Measurements from ENCODE around the gene ELOA.
A peak's percentile ranks its signal among the peaks of the same experiment; 100 is the strongest.
"Not testable (repeated sequence)": the region's sequence is repeated elsewhere in the genome, so short reads cannot be mapped to it uniquely, and the experiment has no call there.

The ELOA gene

DNA sequence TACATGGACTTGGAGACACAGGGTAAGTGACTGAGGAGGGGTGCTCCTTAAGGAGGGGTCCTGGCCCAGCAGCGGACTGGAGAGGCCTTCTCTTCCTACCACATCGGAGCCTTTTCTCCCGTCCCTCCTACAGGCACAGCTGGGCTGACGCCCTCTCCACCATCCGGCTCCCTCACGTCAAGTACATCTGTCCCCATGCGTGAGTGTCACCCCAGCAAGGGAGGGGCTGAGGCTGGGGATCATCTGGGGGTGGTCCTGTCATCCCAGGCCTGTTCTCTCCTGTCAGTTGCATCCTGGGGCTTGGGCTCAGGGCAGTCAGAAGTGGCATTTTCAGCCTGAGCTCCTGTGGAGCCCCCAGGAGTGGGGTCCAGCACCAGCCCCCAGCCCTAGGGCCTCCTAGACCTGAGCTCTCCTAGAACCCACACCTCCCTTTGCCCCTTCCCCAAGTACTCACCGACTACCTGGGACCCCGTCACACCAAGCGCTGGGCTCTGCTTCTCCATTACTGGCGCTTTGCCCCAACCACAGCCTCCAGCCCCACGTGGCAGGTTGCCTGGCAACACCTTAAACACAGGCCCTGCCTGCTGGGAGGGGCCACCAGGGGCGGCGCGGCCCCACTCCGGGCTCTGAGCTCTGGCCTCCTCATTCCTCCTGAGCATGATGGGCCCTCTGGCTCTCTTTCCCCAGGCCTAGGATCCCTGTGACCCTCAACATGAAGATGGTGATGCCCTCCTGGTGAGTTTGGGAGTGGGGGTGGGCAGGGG lies 49.9 kb downstream of the ELOA start:
- no peak for DNase-seq (ENCODE audit: low read depth)
- H3K4me3 ChIP-seq (ENCODE audit: low read depth, low read length): peak overlapping the region; percentile 85
- TF ChIP-seq, protein P1, sequence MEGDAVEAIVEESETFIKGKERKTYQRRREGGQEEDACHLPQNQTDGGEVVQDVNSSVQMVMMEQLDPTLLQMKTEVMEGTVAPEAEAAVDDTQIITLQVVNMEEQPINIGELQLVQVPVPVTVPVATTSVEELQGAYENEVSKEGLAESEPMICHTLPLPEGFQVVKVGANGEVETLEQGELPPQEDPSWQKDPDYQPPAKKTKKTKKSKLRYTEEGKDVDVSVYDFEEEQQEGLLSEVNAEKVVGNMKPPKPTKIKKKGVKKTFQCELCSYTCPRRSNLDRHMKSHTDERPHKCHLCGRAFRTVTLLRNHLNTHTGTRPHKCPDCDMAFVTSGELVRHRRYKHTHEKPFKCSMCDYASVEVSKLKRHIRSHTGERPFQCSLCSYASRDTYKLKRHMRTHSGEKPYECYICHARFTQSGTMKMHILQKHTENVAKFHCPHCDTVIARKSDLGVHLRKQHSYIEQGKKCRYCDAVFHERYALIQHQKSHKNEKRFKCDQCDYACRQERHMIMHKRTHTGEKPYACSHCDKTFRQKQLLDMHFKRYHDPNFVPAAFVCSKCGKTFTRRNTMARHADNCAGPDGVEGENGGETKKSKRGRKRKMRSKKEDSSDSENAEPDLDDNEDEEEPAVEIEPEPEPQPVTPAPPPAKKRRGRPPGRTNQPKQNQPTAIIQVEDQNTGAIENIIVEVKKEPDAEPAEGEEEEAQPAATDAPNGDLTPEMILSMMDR (IDR thresholded peaks at IDR 0.05; ENCODE audit: control insufficient read depth, extremely low read depth, insufficient read depth): no peak

DNA sequence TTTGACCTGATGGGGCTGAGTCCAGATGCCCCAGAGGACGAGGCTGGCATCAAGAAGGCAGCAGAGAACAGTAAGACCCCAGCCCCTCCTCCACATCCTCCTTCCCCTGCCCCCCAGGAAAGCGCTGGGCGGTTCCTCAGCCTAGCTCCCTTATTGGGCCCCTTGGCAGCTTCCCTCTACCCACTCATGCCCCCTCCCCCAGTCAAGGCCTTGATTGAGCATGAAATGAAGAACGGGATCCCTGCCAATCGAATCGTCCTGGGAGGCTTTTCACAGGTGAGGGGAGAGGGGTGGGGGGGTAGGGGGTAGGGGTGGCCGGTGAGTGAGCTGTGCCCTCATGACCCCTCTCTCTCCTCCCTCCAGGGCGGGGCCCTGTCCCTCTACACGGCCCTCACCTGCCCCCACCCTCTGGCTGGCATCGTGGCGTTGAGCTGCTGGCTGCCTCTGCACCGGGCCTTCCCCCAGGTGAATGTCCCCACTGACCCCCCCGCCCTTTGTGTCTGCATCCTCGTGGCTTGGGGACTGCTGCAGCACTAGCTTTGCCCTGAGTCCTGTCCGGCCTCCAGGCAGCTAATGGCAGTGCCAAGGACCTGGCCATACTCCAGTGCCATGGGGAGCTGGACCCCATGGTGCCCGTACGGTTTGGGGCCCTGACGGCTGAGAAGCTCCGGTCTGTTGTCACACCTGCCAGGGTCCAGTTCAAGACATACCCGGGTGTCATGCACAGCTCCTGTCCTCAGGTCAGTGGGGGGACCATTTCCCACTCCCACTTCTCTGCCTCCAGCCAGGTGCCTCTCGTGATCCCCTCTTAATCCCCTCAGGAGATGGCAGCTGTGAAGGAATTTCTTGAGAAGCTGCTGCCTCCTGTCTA lies 50.8 kb downstream of the ELOA start:
- TF ChIP-seq, protein P1 (IDR thresholded peaks at IDR 0.05; ENCODE audit: control insufficient read depth, extremely low read depth, insufficient read depth): no peak
- DNase-seq (ENCODE audit: low read depth): no peak
- H3K4me3 ChIP-seq (ENCODE audit: low read depth, low read length): no peak overlapping the region

DNA sequence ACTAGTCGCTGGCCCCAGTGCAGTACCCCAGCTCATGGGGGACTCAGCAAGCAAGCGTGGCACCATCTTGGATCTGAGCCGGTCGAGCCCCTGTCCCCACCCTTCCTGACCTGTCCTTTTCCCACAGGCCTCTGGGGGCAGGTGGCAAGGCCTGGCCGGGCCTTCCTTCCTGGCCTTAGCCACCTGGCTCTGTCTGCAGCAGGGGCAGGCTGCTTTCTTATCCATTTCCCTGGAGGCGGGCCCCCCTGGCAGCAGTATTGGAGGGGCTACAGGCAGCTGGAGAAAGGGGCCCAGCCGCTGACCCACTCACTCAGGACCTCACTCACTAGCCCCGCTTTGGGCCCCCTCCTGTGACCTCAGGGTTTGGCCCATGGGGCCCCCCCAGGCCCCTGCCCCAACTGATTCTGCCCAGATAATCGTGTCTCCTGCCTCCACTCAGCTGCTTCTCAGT lies 51.5 kb downstream of the ELOA start:
- not testable (repeated sequence) for DNase-seq (ENCODE audit: low read depth)

DNA sequence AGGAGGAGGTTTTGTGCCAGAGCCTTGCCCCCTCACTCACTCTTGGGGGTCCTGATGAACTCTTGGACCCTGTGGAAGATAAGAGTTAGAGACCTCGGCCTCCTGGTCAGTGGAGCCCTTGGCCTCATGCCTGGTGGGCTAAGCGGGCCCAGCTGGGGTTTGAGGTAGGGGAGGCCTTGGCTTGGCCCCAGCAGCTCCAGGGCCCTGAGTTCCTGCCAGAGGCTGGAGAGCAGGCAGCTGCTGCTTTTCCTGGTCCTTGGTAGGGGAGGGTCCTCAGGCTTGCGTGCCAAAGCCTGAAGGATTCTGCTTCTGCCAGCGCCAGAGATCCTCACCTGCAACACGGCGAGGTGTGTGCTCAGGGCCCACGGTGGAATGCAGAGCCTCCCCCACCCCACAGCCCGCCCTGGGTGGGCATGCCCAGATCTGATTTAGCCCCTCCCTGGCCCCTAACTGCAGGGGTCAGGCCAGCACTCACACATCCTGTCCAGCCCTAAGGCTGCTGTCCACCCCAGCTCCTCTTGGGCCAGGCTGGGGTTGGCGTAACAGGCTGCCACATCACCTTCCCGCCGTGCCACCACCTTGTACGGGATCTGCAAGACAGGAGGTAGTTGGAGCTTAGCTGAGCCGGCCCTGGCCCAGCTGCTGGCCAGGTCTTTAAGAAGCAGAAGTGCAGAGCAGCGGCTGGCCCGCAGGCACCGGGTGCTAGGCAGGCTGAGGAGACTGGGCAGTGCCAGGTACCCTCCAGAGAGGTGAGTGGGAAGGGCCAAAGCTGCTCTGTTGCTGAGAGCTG lies 52.6 kb downstream of the ELOA start:
- DNase-seq (ENCODE audit: low read depth): no peak

More for the DNA sequence above, 51.5 kb downstream of the ELOA start:
- not testable (repeated sequence) for H3K4me3 ChIP-seq (ENCODE audit: low read depth, low read length)

DNA sequence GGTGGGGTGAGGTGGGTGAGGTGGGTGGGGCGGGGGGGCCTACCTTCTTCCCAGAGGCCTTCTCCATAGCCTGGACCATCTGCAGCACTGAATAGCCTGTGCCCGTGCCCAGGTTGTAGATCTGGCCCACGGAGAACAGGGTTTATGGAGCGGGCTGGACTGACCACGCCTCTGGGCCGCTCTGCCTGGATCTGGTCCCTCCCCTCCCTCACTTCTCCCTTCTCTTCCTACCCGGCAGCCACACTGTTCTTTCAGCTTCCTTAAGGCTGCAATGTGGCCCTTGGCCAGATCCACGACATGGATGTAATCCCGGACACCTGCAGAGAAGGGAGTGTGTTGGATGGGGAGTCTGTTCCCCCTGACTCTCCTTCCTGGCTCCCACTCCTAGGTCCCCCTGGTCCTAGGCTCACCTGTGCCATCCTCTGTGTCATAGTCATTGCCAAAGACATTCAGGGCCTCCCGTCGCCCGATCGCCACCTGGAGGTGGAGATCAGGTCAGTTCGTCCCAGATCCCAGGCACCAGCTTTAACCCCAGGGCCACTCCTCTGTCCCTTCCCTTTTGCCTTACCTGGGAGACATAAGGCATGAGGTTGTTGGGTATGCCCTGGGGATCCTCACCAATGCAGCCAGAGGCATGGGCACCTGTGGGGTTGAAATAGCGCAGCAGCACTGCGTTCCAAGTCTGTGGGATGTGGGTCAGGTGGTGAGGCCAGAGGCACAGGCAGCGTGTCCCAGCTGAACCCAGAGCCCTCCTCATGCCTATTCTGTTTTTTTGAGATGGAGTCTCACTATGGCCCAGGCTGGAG lies 53.4 kb downstream of the ELOA start:
- no peak for DNase-seq (ENCODE audit: low read depth)
- no peak overlapping the region for H3K4me3 ChIP-seq (ENCODE audit: low read depth, low read length)
- TF ChIP-seq, protein P1 (IDR thresholded peaks at IDR 0.05; ENCODE audit: control insufficient read depth, extremely low read depth, insufficient read depth): peak; percentile 49

More for the DNA sequence above, 52.6 kb downstream of the ELOA start:
- TF ChIP-seq, protein P1 (IDR thresholded peaks at IDR 0.05; ENCODE audit: control insufficient read depth, extremely low read depth, insufficient read depth): no peak
- H3K4me3 ChIP-seq (ENCODE audit: low read depth, low read length): no peak overlapping the region

DNA sequence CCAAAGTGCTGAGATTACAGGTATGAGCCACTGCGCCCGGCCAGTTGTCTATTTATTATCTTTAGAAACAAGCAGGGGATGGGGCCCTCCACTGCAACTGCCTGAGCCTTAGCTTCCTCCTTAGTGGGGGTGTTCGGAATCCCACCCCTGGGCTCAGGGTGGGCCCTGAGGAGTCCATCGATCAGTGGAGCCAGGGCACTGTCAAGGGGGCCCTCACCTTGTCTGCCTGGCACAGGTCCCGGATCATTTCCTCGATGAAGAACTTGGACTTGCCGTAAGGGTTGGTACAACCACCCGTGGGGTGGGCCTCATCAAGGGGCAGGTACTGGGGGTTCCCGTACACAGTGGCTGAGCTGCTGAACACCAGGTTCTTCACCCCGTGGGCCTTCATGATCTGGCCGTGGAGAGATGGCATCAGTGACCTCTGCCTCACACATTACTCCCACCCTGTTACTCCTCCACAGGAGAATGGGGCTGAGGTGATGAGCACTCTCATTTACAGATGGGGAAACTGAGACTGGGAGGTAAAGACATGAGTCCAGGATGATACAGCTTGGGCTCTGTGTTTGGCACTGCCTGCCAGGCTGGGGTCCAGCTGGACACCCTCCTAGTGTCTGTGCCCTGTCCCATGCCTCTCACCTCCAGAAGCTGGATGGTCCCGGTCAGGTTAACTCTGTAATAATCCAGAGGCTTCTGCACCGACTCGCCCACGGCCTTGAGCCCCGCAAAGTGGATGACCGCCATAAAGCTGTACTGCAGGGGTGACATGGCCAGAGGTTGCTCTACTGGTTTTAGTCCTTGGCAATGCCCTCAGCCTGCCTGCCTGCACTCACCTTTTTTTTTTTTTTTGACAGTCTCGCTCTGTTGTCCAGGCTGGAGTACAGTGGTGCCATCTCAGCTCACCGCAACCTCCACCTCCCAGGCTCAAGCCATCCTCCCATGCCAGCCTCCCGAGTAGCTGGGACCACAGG lies 54.5 kb downstream of the ELOA start:
- TF ChIP-seq, protein P1 (IDR thresholded peaks at IDR 0.05; ENCODE audit: control insufficient read depth, extremely low read depth, insufficient read depth): no peak

More for the DNA sequence above, 54.5 kb downstream of the ELOA start:
- no peak for DNase-seq (ENCODE audit: low read depth)
- no peak overlapping the region for H3K4me3 ChIP-seq (ENCODE audit: low read depth, low read length)
